GM12891 (cell line): ENCODE data around the gene CCL20.

Source experiments
- PAX5 ChIP-seq: IDR thresholded peaks from 2 replicates; pipeline ENCODE4 v1.6.1; 2011; ENCODE audit warnings: low read length, moderate library complexity, mild to moderate bottlenecking; ENCODE audit not compliant: insufficient read depth, severe bottlenecking
- POLR2A ChIP-seq: IDR thresholded peaks from 2 replicates; pipeline ENCODE4 v1.6.1; 2011; ENCODE audit warnings: low read depth, low read length, control low read depth
- POLR2AphosphoS5 ChIP-seq: IDR thresholded peaks from 2 replicates; pipeline ENCODE4 v1.6.1; 2011; ENCODE audit warnings: low read depth, low read length, control low read depth
- POU2F2 ChIP-seq: IDR thresholded peaks from 2 replicates; pipeline ENCODE4 v1.6.1; 2011; ENCODE audit warnings: low read depth, mild to moderate bottlenecking, control low read depth, low read length, moderate library complexity
- SPI1 ChIP-seq: IDR thresholded peaks from 2 replicates; pipeline ENCODE4 v1.6.1; 2011; ENCODE audit warnings: low read depth, low read length, control low read depth
- TAF1 ChIP-seq: IDR thresholded peaks from 2 replicates; pipeline ENCODE4 v1.6.1; 2011; ENCODE audit warnings: low read depth, low read length, control low read depth

DNA sequence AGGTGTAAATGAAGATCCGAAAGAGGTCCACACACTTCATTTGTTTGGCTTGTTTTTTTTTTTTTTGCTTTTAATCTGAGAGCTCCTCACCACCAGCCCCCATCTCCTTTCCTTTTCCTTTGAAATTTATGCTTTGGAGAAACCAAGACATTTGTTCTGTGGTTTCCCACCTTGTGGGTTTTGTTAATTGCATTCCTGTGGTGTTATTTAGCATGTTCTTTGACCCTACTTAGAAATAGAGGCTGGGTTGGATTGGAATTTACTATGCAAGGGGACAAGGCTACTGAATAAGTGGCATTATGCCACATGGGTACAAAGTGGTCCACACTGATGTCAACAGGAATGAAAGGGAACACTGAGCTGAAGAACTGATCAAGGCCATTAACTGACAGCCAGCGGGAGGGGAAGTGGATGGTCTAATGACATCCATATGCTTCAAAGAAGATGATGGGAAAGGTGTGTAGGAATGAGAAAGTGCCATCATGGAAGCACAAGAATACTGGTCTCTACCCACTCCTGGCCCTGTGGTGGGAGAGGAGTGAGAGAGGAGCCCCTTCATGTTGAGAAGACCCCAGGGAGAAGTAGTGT lies 8.9 kb downstream of the CCL20 start:
- no peak for TF ChIP-seq POLR2A
- no peak for TF ChIP-seq PAX5
- TF ChIP-seq POLR2AphosphoS5 = no peak
- no peak for TF ChIP-seq SPI1
- TF ChIP-seq TAF1 = no peak
- TF ChIP-seq POU2F2 = no peak
